ENCODE data around the gene KIF3B.

GRCh38 chr20:32294071-32294470 lies 16.6 kb downstream of the KIF3B start:
- no peak for TF ChIP-seq CTCF (IDR thresholded peaks at IDR 0.05)
- no peak for TF ChIP-seq EZH2 (IDR thresholded peaks at IDR 0.05; ENCODE audit: borderline replicate concordance, insufficient read depth, low read depth, low read length, poor library complexity, severe bottlenecking)

Measured in B cell (primary cell).